Spleen (tissue), 11 donors: ENCODE measurements around the gene TRUB2. TPM values are rescaled to one million over a fixed set of nuclear protein-coding genes. Genes with fewer than 3 reads are reported as not detected.

Experiments
- DNase-seq: peaks from one replicate; pipeline ENCODE4 v3.0.0-alpha.2; 2020
- H3K27ac ChIP-seq, 8 donors: fragments of 200-600 bp; sonication (generic) in 7 of 8; 1 replicate in 4 of 8; 2 replicates in 4 of 8; pipeline versions ENCODE4 v1.5.0 to v1.8.0; 2016 to 2021; ENCODE audit warnings: inconsistent platforms in 4 of 8, mild to moderate bottlenecking in 4 of 8, moderate library complexity in 1 of 8
- H3K27me3 ChIP-seq, 7 donors: fragments of 200-600 bp; sonication (generic) in 6 of 7; replicated peaks in 1 of 7; 1 replicate in 4 of 7; 2 replicates in 3 of 7; pipeline versions ENCODE4 v1.5.0 to v1.8.0; 2016 to 2021; ENCODE audit warnings: inconsistent platforms in 3 of 7, mild to moderate bottlenecking in 1 of 7
- H3K36me3 ChIP-seq, 6 donors: fragments of 200-600 bp; sonication (generic) in 5 of 6; 1 replicate in 4 of 6; 2 replicates in 2 of 6; pipeline versions ENCODE4 v1.5.0 to v1.8.0; 2016 to 2021; ENCODE audit warnings: inconsistent platforms in 2 of 6
- H3K4me1 ChIP-seq, 6 donors: fragments of 200-600 bp; sonication (generic) in 5 of 6; 1 replicate in 3 of 6; 2 replicates in 3 of 6; pipeline versions ENCODE4 v1.5.0 to v1.8.0; 2016 to 2021; ENCODE audit warnings: inconsistent platforms in 3 of 6
- H3K4me3 ChIP-seq, 8 donors: fragments of 200-600 bp; sonication (generic) in 7 of 8; 1 replicate in 4 of 8; 2 replicates in 4 of 8; pipeline versions ENCODE4 v1.5.0 to v1.8.0; 2016 to 2021; ENCODE audit warnings: inconsistent platforms in 4 of 8, mild to moderate bottlenecking in 4 of 8, moderate library complexity in 2 of 8
- H3K9me3 ChIP-seq, 8 donors: fragments of 200-600 bp; sonication (generic) in 7 of 8; 1 replicate in 4 of 8; 2 replicates in 4 of 8; pipeline versions ENCODE4 v1.5.0 to v1.8.0; 2016 to 2021; ENCODE audit warnings: inconsistent platforms in 4 of 8
- CTCF ChIP-seq, 11 experiments: fragments of 200-600 bp in 7 of 11; fragments of 450-650 bp in 4 of 11; sonication (generic) in 4 of 11; IDR thresholded peaks in 8 of 11; conservative IDR thresholded peaks in 3 of 11; 1 replicate in 7 of 11; 2 replicates in 4 of 11; pipeline versions ENCODE4 v1.4.0 to v1.8.0; 2016 to 2021; ENCODE audit warnings: antibody characterized with exemption in 11 of 11, inconsistent platforms in 4 of 11, mild to moderate bottlenecking in 1 of 11
- POLR2A ChIP-seq, 3 donors: fragments of 450-650 bp; IDR thresholded peaks; one replicate each; pipeline ENCODE4 v1.5.1; 2017; ENCODE audit warnings: antibody characterized with exemption in 3 of 3, mild to moderate bottlenecking in 1 of 3
- POLR2AphosphoS5 ChIP-seq, 3 donors: sonication (generic); formaldehyde crosslinking; IDR thresholded peaks; one replicate each; pipeline ENCODE4 v1.5.1; 2017; ENCODE audit warnings: antibody characterized with exemption in 3 of 3
- WGBS, 5 donors: extraction: QIAGEN DNeasy Blood & Tissue Kit in 3 of 5; methylation state at CpG; one replicate each; pipeline versions ENCODE4 v1.1.5 to v1.1.7; 2013 to 2018; 5-methylcytosine and 5-hydroxymethylcytosine counted together
- intact Hi-C: fragments of 100-400 bp; cut with DNase I; formaldehyde crosslinking; loops from one replicate; pipeline ENCODE4 v1.15.0; 2023; ENCODE audit warnings: low total_unique reads
- polyA plus RNA-seq, 3 donors: library from polyadenylated mRNA; stranded (reverse); fragments of 200-250 nt; gene quantifications; one replicate each; pipeline ENCODE4 v1.2.1, GENCODE V29; 2013
- total RNA-seq, 7 donors: library from RNA; depleted of rRNA in 3 of 7; stranded (reverse); fragments of >200 nt in 3 of 7; fragmentation: NEBNext Ultra II Directional in 4 of 7; extraction: Animal tissue kit (Norgen Biotek cat#: 25700) in 4 of 7; gene quantifications; one replicate each; pipeline versions ENCODE4 v1.1.0 to v1.2.1, GENCODE V29; 2016 to 2021
- donor health status: healthy with polysubstance abuse.
- donor health status: DM: no; HTN: no; CAD: no; lungs with moderate emphysema.
- donor health status: DM: no; HTN: no; CAD: no.
- donor health status: Bipolar disorder and iron deficiency.
- donor health status: healthy.
- donor health status: DM: no; HTN: no; CAD: no.
- donor health status: DM: yes; HTN: yes; CAD: no.

TRUB2 gene
- total and polyA plus RNA-seq, 10 donors: 9.0 to 19.2 (median 15.2) TPM

DNA sequence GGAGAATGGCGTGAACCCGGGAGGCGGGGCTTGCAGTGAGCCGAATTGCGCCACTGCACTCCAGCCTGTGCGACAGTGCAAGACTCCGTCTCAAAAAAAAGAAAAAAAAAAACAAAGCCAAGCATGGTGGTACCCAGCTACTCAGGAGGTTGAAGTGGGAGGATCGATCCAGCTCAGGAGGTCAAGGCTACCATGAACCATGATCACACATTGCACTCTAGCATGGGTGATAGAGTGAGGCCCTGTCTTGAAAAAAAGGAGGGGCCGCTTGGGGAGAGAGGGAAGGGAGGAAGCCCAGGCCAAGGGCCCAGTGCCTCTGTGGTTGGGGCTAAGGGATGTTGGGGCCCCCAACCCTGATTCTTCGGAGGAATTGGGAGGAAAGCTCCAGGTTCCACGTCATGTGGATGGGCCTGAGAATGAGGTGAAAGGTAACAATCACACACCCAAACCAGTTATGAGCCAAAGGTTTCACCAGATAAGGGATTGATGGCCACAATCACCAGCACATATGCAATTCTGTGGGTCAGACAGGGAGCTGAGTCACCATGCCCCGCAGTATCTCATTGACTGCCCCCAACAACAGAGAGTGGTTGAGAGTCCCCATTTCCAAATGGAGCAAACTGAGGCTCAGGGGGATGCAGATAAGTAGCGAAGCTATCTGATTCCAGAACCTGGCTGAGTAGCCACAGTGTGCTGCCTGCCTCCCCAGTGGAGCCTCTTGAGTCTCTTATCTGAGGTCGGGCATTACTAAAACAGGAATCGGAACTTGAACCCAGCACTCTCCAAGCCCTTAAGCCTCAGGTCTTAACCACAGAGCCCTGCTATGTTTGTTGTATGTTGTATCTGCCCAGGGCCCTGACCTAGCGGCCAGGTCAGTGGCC lies 25.7 kb downstream of the TRUB2 start:
- intact Hi-C loops: no loop called here
- TF ChIP-seq CTCF (IDR thresholded peaks at IDR 0.05 in 8 of 11, conservative IDR thresholded peaks at IDR 0.05 in 3 of 11) (no peak), POLR2A (IDR thresholded peaks at IDR 0.05) (no peak), POLR2AphosphoS5 (IDR thresholded peaks at IDR 0.05) (no peak)
- 80 to 90% (median 87%) methylated on average over 14 to 16 of the region's 16 CpGs for whole genome bisulfite sequencing, 5 donors
- Histone ChIP-seq H3K27ac (no peak overlapping the region), H3K4me3 (no peak overlapping the region), H3K36me3 (no peaks in the 10 kb centered on the region), H3K9me3 (no peaks in the 10 kb centered on the region), H3K4me1 (peaks cover 0 to 5% (median 1%) of the 10 kb centered on the region in 6 donors), H3K27me3 (no peaks in the 10 kb centered on the region)
- no peak for DNase-seq

- TF ChIP-seq POLR2A (IDR thresholded peaks at IDR 0.05) (no peak), POLR2AphosphoS5 (IDR thresholded peaks at IDR 0.05) (no peak), CTCF (IDR thresholded peaks at IDR 0.05 in 8 of 11, conservative IDR thresholded peaks at IDR 0.05 in 3 of 11) (no peak)
- Histone ChIP-seq H3K4me3 (no peak overlapping the region), H3K27ac (no peak overlapping the region), H3K9me3 (no peaks in the 10 kb centered on the region), H3K36me3 (peaks cover 0 to 12% (median 0%) of the 10 kb centered on the region in 6 donors), H3K27me3 (no peaks in the 10 kb centered on the region), H3K4me1 (peaks cover 0 to 5% (median 1%) of the 10 kb centered on the region in 6 donors)
- 79 to 86% (median 80%) methylated on average over 4 of the region's 4 CpGs for WGBS, 5 donors
- no peak for DNase-seq
- intact Hi-C loops: no loop called here
Measured at GRCh38 chr9:128294142-128294541, 28.1 kb downstream of the TRUB2 start.

- TF ChIP-seq POLR2AphosphoS5 (IDR thresholded peaks at IDR 0.05): no peak
- TF ChIP-seq CTCF (IDR thresholded peaks at IDR 0.05 in 8 of 11, conservative IDR thresholded peaks at IDR 0.05 in 3 of 11): no peak
- TF ChIP-seq POLR2A (IDR thresholded peaks at IDR 0.05): no peak
- 75 to 82% (median 77%) methylated on average over 4 of the region's 4 CpGs for WGBS, 5 donors
- Histone ChIP-seq H3K27ac (no peak overlapping the region), H3K36me3 (peaks cover 0 to 23% (median 6%) of the 10 kb centered on the region in 6 donors), H3K4me1 (peaks cover 0 to 9% (median 1%) of the 10 kb centered on the region in 6 donors), H3K27me3 (no peaks in the 10 kb centered on the region), H3K9me3 (no peaks in the 10 kb centered on the region), H3K4me3 (no peak overlapping the region)
- intact Hi-C loops: no loop called here
- no peak for DNase-seq
Measured at GRCh38 chr9:128293091-128293490, 29.2 kb downstream of the TRUB2 start.

GRCh38 chr9:128292009-128292408 lies 30.2 kb downstream of the TRUB2 start:
- DNase-seq: no peak
- TF ChIP-seq POLR2A (IDR thresholded peaks at IDR 0.05) (no peak), POLR2AphosphoS5 (IDR thresholded peaks at IDR 0.05) (no peak), CTCF (IDR thresholded peaks at IDR 0.05 in 8 of 11, conservative IDR thresholded peaks at IDR 0.05 in 3 of 11) (no peak)
- Histone ChIP-seq H3K4me3 (no peak overlapping the region), H3K27me3 (no peaks in the 10 kb centered on the region), H3K36me3 (peaks cover 0 to 32% (median 9%) of the 10 kb centered on the region in 6 donors), H3K27ac (no peak overlapping the region), H3K4me1 (peaks cover 0 to 9% (median 1%) of the 10 kb centered on the region in 6 donors), H3K9me3 (no peaks in the 10 kb centered on the region)
- intact Hi-C loops: no loop called here
- WGBS, 5 donors: 81 to 96% (median 90%) methylated on average over 3 of the region's 3 CpGs
